NB4 (cell line): Measurements from ENCODE around the gene VBP1.

Experiments
- CTCF ChIP-seq: IDR thresholded peaks from one replicate; pipeline ENCODE4 v1.5.1; 2012; ENCODE audit warnings: low read depth, low read length
- POLR2A ChIP-seq: IDR thresholded peaks from 2 replicates; pipeline ENCODE4 v1.6.1; 2011; ENCODE audit warnings: mild to moderate bottlenecking; ENCODE audit not compliant: insufficient read length; ENCODE audit errors: extremely low read depth

GRCh38 chrX:155235891-155236290, 19.6 kb downstream of the VBP1 start:
- TF ChIP-seq CTCF (no peak), POLR2A (no peak)
